Neuronal stem cell (in vitro differentiated cells): ENCODE measurements around the gene GDI1.

Experiments
- DNase-seq: peaks from one replicate; pipeline ENCODE4 v3.0.0-alpha.2; 2013; ENCODE audit warnings: low spot score
- H2AFZ ChIP-seq: one replicate; pipeline ENCODE4 v1.6.1; 2013; ENCODE audit warnings: mild to moderate bottlenecking, low read length, inconsistent platforms
- H2AK5ac ChIP-seq: 2 replicates; pipeline ENCODE4 v1.6.1; 2013; ENCODE audit warnings: low read depth, mild to moderate bottlenecking, inconsistent platforms, low read length, moderate library complexity, mixed read lengths
- H2BK120ac ChIP-seq: 2 replicates; pipeline ENCODE4 v1.6.1; 2013; ENCODE audit warnings: low read depth, mild to moderate bottlenecking, inconsistent platforms, low read length, moderate library complexity, mixed read lengths
- H2BK12ac ChIP-seq: one replicate; pipeline ENCODE4 v1.6.1; 2013; ENCODE audit warnings: low read length, inconsistent platforms
- H2BK15ac ChIP-seq: 2 replicates; pipeline ENCODE4 v1.6.1; 2013; ENCODE audit warnings: mild to moderate bottlenecking, low read length, inconsistent platforms, mixed read lengths
- H2BK5ac ChIP-seq: one replicate; pipeline ENCODE4 v1.6.1; 2013; ENCODE audit warnings: inconsistent platforms, mild to moderate bottlenecking, low read length, moderate library complexity
- H3K14ac ChIP-seq: one replicate; pipeline ENCODE4 v1.6.1; 2013; ENCODE audit warnings: low read length, inconsistent platforms
- H3K18ac ChIP-seq: 2 replicates; pipeline ENCODE4 v1.6.1; 2013; ENCODE audit warnings: low read length, inconsistent platforms
- H3K23ac ChIP-seq: 2 replicates; pipeline ENCODE4 v1.6.1; 2013; ENCODE audit warnings: low read depth, mild to moderate bottlenecking, mixed read lengths, low read length, inconsistent platforms; ENCODE audit not compliant: poor library complexity
- H3K27ac ChIP-seq: replicated peaks from 3 replicates; pipeline ENCODE4 v1.5.1; 2013; ENCODE audit warnings: low read length, inconsistent platforms
- H3K27me3 ChIP-seq, 3 experiments: 2 replicates each; pipeline ENCODE4 v1.6.1; 2013; ENCODE audit warnings: low read length in 3 of 3, mild to moderate bottlenecking in 2 of 3, inconsistent platforms in 1 of 3, low read depth in 1 of 3, mixed read lengths in 1 of 3, moderate library complexity in 1 of 3; ENCODE audit not compliant: control insufficient read depth in 3 of 3, insufficient read depth in 3 of 3
- H3K36me3 ChIP-seq, 2 donors: replicated peaks in 1 of 2; 2 replicates each; pipeline ENCODE4 v1.6.1; 2013; ENCODE audit warnings: low read length in 2 of 2; ENCODE audit not compliant: control insufficient read depth in 2 of 2, insufficient read depth in 2 of 2
- H3K4ac ChIP-seq: 2 replicates; pipeline ENCODE4 v1.6.1; 2013; ENCODE audit warnings: inconsistent platforms, mild to moderate bottlenecking, low read length, moderate library complexity
- H3K4me1 ChIP-seq, 2 donors: 1 replicate in 1 of 2; 2 replicates in 1 of 2; pipeline ENCODE4 v1.6.1; 2013; ENCODE audit warnings: low read length in 2 of 2, low read depth in 1 of 2; ENCODE audit not compliant: control insufficient read depth in 2 of 2, insufficient read depth in 1 of 2
- H3K4me2 ChIP-seq: one replicate; pipeline ENCODE4 v1.6.1; 2013; ENCODE audit warnings: mild to moderate bottlenecking, low read length, inconsistent platforms; ENCODE audit not compliant: insufficient read depth, poor library complexity, severe bottlenecking
- H3K4me3 ChIP-seq, 2 donors: 2 replicates each; pipeline ENCODE4 v1.5.1; 2013; ENCODE audit warnings: low read length in 2 of 2, mild to moderate bottlenecking in 2 of 2, inconsistent platforms in 1 of 2, moderate library complexity in 1 of 2
- H3K79me1 ChIP-seq: one replicate; pipeline ENCODE4 v1.6.1; 2013; ENCODE audit warnings: low read depth, mild to moderate bottlenecking, inconsistent platforms, low read length, moderate library complexity
- H3K9ac ChIP-seq: one replicate; pipeline ENCODE4 v1.6.1; 2013; ENCODE audit warnings: mild to moderate bottlenecking, low read depth, low read length, inconsistent platforms; ENCODE audit not compliant: poor library complexity
- H3K9me3 ChIP-seq, 2 donors: replicated peaks in 1 of 2; 2 replicates each; pipeline versions ENCODE3 to v1.6.1; 2013; ENCODE audit warnings: low read length in 2 of 2, mild to moderate bottlenecking in 2 of 2, inconsistent platforms in 1 of 2, low read depth in 1 of 2, mixed read lengths in 1 of 2, moderate library complexity in 1 of 2; ENCODE audit not compliant: control insufficient read depth in 2 of 2, insufficient read depth in 1 of 2
- H4K8ac ChIP-seq: one replicate; pipeline ENCODE4 v1.6.1; 2013; ENCODE audit warnings: low read depth, mild to moderate bottlenecking, inconsistent platforms, low read length, moderate library complexity
- H4K91ac ChIP-seq: one replicate; pipeline ENCODE4 v1.6.1; 2013; ENCODE audit warnings: low read length, low read depth, mild to moderate bottlenecking, inconsistent platforms; ENCODE audit not compliant: poor library complexity
- whole genome bisulfite sequencing, 2 donors: extraction: QIAGEN DNeasy Blood & Tissue Kit; methylation state at CpG; one replicate each; pipeline ENCODE4 v1.1.7; 2013; ENCODE audit warnings: missing lambda C conversion rate in 2 of 2, mixed read lengths in 1 of 2; ENCODE audit not compliant: insufficient read length in 2 of 2, insufficient replicate concordance in 1 of 2; ENCODE audit errors: extremely low coverage in 2 of 2; 5-methylcytosine and 5-hydroxymethylcytosine counted together

The GDI1 gene

GRCh38 chrX:154457491-154458115 is 20.6 kb downstream of the GDI1 start:
- no peak overlapping the region for H4K8ac ChIP-seq
- H3K27me3 ChIP-seq: no peaks in the 10 kb centered on the region
- no peak overlapping the region for H3K18ac ChIP-seq
- H3K79me1 ChIP-seq: peaks cover 1% of the 10 kb centered on the region
- WGBS, 2 donors: no CpG with 5 or more reads among the region's 65 CpGs
- no peak overlapping the region for H3K4ac ChIP-seq
- H3K9ac ChIP-seq: no peak overlapping the region
- H2BK15ac ChIP-seq: no peak overlapping the region
- no peaks in the 10 kb centered on the region for H3K9me3 ChIP-seq
- H3K14ac ChIP-seq: no peak overlapping the region
- H2BK12ac ChIP-seq: no peak overlapping the region
- peaks cover 7 to 23% of the 10 kb centered on the region in 2 donors for H3K36me3 ChIP-seq
- no peak overlapping the region for H2AK5ac ChIP-seq
- no peak overlapping the region for H3K23ac ChIP-seq
- no peak overlapping the region for H3K27ac ChIP-seq
- H3K4me3 ChIP-seq: peak overlapping the region; percentile 74 to 77
- no peak for DNase-seq
- no peak overlapping the region for H2BK120ac ChIP-seq
- H3K4me1 ChIP-seq: peaks cover 3 to 7% of the 10 kb centered on the region in 2 donors
- H2AFZ ChIP-seq: peak overlapping the region; percentile 85
- no peak overlapping the region for H4K91ac ChIP-seq
- peak overlapping the region; percentile 83 for H3K4me2 ChIP-seq
- H2BK5ac ChIP-seq: peak overlapping the region; percentile 66

GRCh38 chrX:154458116-154458953 is 21.4 kb downstream of the GDI1 start, which contains the start of gene PLXNA3:
Gene PLXNA3, plus strand, starts transcription at chrX:154458281. Its CDS starts 1,903 bp downstream, at chrX:154460184.
- Histone ChIP-seq H4K8ac (no peak within 1 kb of the TSS), H3K4ac (no peak within 1 kb of the TSS), H3K18ac (peak within 1 kb of the TSS; percentile 71), H3K27me3 (no peaks in the 10 kb centered on the region), H3K23ac (no peak within 1 kb of the TSS), H3K4me2 (peak within 1 kb of the TSS; percentile 83), H3K9me3 (no peaks in the 10 kb centered on the region), H2AFZ (peak within 1 kb of the TSS; percentile 85), H4K91ac (no peak within 1 kb of the TSS), H3K36me3 (peaks cover 7 to 29% of the 10 kb centered on the region in 2 donors), H3K4me3 (peak within 1 kb of the TSS; percentile 74 to 96), H3K79me1 (peaks cover 1% of the 10 kb centered on the region), H2AK5ac (peak within 1 kb of the TSS; percentile 28), H3K27ac (no peak within 1 kb of the TSS), H3K9ac (peak within 1 kb of the TSS; percentile 88), H2BK15ac (no peak within 1 kb of the TSS), H2BK120ac (no peak within 1 kb of the TSS), H2BK5ac (peak within 1 kb of the TSS; percentile 66), H3K4me1 (peaks cover 3 to 7% of the 10 kb centered on the region in 2 donors), H2BK12ac (no peak within 1 kb of the TSS), H3K14ac (peak within 1 kb of the TSS; percentile 82)
- peak; percentile 42 for DNase-seq
- no CpG with 5 or more reads among the region's 88 CpGs for WGBS, 2 donors

- Histone ChIP-seq H2AK5ac (no peak overlapping the region), H3K79me1 (peaks cover 1% of the 10 kb centered on the region), H2BK12ac (no peak overlapping the region), H3K4ac (no peak overlapping the region), H3K9ac (peak overlapping the region; percentile 88), H3K18ac (no peak overlapping the region), H3K27ac (no peak overlapping the region), H4K91ac (no peak overlapping the region), H3K4me2 (peak overlapping the region; percentile 83), H3K27me3 (no peaks in the 10 kb centered on the region), H3K14ac (peak overlapping the region; percentile 21), H2BK5ac (peak overlapping the region; percentile 66), H3K9me3 (no peaks in the 10 kb centered on the region), H2BK120ac (no peak overlapping the region), H3K36me3 (peaks cover 8 to 29% of the 10 kb centered on the region in 2 donors), H3K23ac (no peak overlapping the region), H2BK15ac (no peak overlapping the region), H3K4me1 (peaks cover 3 to 7% of the 10 kb centered on the region in 2 donors), H3K4me3 (peak overlapping the region; percentile 74 to 96), H4K8ac (no peak overlapping the region), H2AFZ (no peak overlapping the region)
- no CpG with 5 or more reads among the region's 15 CpGs for WGBS, 2 donors
- no peak for DNase-seq
Measured at GRCh38 chrX:154458954-154459778, 22.2 kb downstream of the GDI1 start.
